ENCODE results near the gene PREB.

The PREB gene

DNA sequence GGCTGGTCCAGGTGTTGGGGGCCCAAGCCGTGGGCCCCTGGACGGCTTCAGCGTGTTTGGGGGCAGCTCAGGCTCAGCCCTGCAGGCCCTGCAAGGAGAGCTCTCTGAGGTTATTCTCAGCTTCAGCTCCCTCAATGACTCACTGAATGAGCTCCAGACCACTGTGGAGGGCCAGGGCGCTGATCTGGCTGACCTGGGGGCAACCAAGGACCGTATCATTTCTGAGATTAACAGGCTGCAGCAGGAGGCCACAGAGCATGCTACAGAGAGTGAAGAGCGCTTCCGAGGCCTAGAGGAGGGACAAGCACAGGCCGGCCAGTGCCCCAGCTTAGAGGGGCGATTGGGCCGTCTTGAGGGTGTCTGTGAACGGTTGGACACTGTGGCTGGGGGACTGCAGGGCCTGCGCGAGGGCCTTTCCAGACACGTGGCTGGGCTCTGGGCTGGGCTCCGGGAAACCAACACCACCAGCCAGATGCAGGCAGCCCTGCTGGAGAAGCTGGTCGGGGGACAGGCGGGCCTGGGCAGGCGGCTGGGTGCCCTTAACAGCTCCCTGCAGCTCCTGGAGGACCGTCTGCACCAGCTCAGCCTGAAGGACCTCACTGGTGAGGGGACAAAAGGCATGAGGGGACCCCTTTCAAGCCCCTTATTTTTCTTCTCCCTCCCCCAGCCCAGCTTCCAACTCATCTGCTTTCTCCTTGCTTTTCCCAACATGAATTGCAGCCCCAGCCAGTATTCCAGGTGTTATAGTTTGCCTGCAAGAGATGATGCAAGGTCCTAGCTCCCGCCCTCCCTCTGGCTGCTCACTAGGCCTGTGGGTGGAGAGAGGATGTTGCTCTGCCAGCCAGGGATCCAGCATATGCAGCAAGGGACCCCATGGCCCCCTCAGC lies 50.8 kb downstream of the PREB start:
- no peak for DNase-seq (ENCODE audit: low read depth in 2 of 2)

GRCh38 chr2:27082773-27083409 lies 51.5 kb downstream of the PREB start:
- no peak for DNase-seq (ENCODE audit: low read depth in 2 of 2)

DNA sequence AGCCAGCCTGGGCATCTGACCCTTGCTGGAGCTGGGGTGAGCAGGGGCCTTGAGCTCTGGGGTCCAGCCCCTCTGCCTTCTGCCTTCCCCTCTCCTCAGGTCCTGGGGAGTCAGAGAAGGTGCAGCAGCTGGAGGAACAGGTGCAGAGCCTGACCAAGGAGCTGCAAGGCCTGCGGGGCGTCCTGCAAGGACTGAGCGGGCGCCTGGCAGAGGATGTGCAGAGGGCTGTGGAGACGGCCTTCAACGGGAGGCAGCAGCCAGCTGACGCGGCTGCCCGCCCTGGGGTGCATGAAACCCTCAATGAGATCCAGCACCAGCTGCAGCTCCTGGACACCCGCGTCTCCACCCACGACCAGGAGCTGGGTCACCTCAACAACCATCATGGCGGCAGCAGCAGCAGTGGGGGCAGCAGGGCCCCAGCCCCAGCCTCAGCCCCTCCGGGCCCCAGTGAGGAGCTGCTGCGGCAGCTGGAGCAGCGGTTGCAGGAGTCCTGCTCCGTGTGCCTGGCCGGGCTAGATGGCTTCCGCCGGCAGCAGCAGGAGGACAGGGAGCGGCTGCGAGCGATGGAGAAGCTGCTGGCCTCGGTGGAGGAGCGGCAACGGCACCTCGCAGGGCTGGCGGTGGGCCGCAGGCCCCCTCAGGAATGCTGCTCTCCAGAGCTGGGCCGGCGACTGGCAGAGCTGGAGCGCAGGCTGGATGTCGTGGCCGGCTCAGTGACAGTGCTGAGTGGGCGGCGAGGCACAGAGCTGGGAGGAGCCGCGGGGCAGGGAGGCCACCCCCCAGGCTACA lies 52.3 kb downstream of the PREB start:
- no peak for DNase-seq (ENCODE audit: low read depth in 2 of 2)

Data from stimulated activated CD8-positive, alpha-beta memory T cell treated with anti-CD3 and anti-CD28 coated beads, Interleukin-7, amount 100 ng/mL, for 4 hours (primary cell).